ENCODE measurements around the gene PARD3. TPM values are rescaled to one million over a fixed set of nuclear protein-coding genes. Genes with fewer than 3 reads are reported as not detected.
"Not testable (repeated sequence)": the region's sequence is repeated elsewhere in the genome, so short reads cannot be mapped to it uniquely, and the experiment has no call there.

PARD3 gene
- total RNA-seq, 4 donors from 2014 or later: 98.9 to 122 (median 105) TPM

- intact Hi-C loops (cut with DNase I): no loop called here
- TF ChIP-seq EP300 (IDR thresholded peaks at IDR 0.05) (no peak), CTCF (IDR thresholded peaks at IDR 0.05) (no peak), POLR2AphosphoS5 (IDR thresholded peaks at IDR 0.05) (no peak), POLR2A (IDR thresholded peaks at IDR 0.05; ENCODE audit: low read depth) (no peak)
- peaks cover 69 to 99% (median 79%) of the 10 kb centered on the region in 4 donors for H3K4me1 ChIP-seq
- no peaks in the 10 kb centered on the region for H3K27me3 ChIP-seq
- no peak overlapping the region for H3K4me3 ChIP-seq
- no peaks in the 10 kb centered on the region for H3K36me3 ChIP-seq
- no peak for DNase-seq (ENCODE audit: extremely low spot score)
- 70% methylated on average over 2 of the region's 2 CpGs for WGBS
- H3K27ac ChIP-seq (replicated peaks in 1 of 4): peak overlapping the region in 1 of 4 donors; percentile 37
- no peaks in the 10 kb centered on the region for H3K9me3 ChIP-seq
Observed at GRCh38 chr10:34702982-34703381, 112.1 kb downstream of the PARD3 start.

GRCh38 chr10:34702093-34702937, 112.8 kb downstream of the PARD3 start:
- DNase-seq (ENCODE audit: extremely low spot score): no peak
- H3K9me3 ChIP-seq: no peaks in the 10 kb centered on the region
- H3K36me3 ChIP-seq: no peaks in the 10 kb centered on the region
- no peak overlapping the region for H3K4me3 ChIP-seq
- TF ChIP-seq CTCF (IDR thresholded peaks at IDR 0.05) (no peak), EP300 (IDR thresholded peaks at IDR 0.05) (no peak), POLR2A (IDR thresholded peaks at IDR 0.05; ENCODE audit: low read depth) (no peak), POLR2AphosphoS5 (IDR thresholded peaks at IDR 0.05) (no peak)
- peak overlapping the region in 1 of 4 donors; percentile 37 for H3K27ac ChIP-seq (replicated peaks in 1 of 4)
- H3K4me1 ChIP-seq: peaks cover 70 to 99% (median 76%) of the 10 kb centered on the region in 4 donors
- intact Hi-C loops (cut with DNase I): no loop called here
- H3K27me3 ChIP-seq: no peaks in the 10 kb centered on the region
- 74% methylated on average over 8 of the region's 8 CpGs for WGBS

GRCh38 chr10:34701194-34701593, 113.9 kb downstream of the PARD3 start:
- intact Hi-C loops (cut with DNase I): no loop called here
- TF ChIP-seq CTCF (IDR thresholded peaks at IDR 0.05) (no peak), POLR2A (IDR thresholded peaks at IDR 0.05; ENCODE audit: low read depth) (no peak), POLR2AphosphoS5 (IDR thresholded peaks at IDR 0.05) (no peak), EP300 (IDR thresholded peaks at IDR 0.05) (no peak)
- peak; percentile 72 for DNase-seq (ENCODE audit: extremely low spot score)
- no peaks in the 10 kb centered on the region for H3K36me3 ChIP-seq
- H3K9me3 ChIP-seq: no peaks in the 10 kb centered on the region
- H3K4me1 ChIP-seq: peaks cover 70 to 96% (median 77%) of the 10 kb centered on the region in 4 donors
- no peak overlapping the region for H3K27ac ChIP-seq (replicated peaks in 1 of 4)
- H3K27me3 ChIP-seq: no peaks in the 10 kb centered on the region
- WGBS: 85% methylated on average over 6 of the region's 6 CpGs
- H3K4me3 ChIP-seq: no peak overlapping the region

GRCh38 chr10:34700752-34701151, 114.3 kb downstream of the PARD3 start:
- WGBS: 93% methylated on average over 4 of the region's 5 CpGs
- intact Hi-C loops (cut with DNase I); H3K27ac ChIP-seq (replicated peaks in 1 of 4); H3K36me3 ChIP-seq; H3K27me3 ChIP-seq; H3K4me3 ChIP-seq; H3K9me3 ChIP-seq: not testable (repeated sequence)
- peaks cover 69 to 96% (median 72%) of the 10 kb centered on the region in 4 donors for H3K4me1 ChIP-seq
- DNase-seq (ENCODE audit: extremely low spot score): peak; percentile 7

- Histone ChIP-seq H3K4me1 (peaks cover 65 to 96% (median 68%) of the 10 kb centered on the region in 4 donors), H3K4me3 (no peak overlapping the region), H3K9me3 (no peaks in the 10 kb centered on the region), H3K27me3 (no peaks in the 10 kb centered on the region), H3K27ac (replicated peaks in 1 of 4) (no peak overlapping the region), H3K36me3 (peaks cover 0 to 5% (median 0%) of the 10 kb centered on the region in 4 donors)
- DNase-seq (ENCODE audit: extremely low spot score): peak; percentile 79
- intact Hi-C loops (cut with DNase I): no loop called here
- 77% methylated on average over 4 of the region's 4 CpGs for WGBS
- TF ChIP-seq CTCF (IDR thresholded peaks at IDR 0.05): no peak
- TF ChIP-seq POLR2AphosphoS5 (IDR thresholded peaks at IDR 0.05): no peak
- no peak for TF ChIP-seq EP300 (IDR thresholded peaks at IDR 0.05)
- no peak for TF ChIP-seq POLR2A (IDR thresholded peaks at IDR 0.05; ENCODE audit: low read depth)
Observed at GRCh38 chr10:34699904-34700517, 115.1 kb downstream of the PARD3 start.
